ENCODE results near the gene FNIP1.

- TF ChIP-seq, protein P1, sequence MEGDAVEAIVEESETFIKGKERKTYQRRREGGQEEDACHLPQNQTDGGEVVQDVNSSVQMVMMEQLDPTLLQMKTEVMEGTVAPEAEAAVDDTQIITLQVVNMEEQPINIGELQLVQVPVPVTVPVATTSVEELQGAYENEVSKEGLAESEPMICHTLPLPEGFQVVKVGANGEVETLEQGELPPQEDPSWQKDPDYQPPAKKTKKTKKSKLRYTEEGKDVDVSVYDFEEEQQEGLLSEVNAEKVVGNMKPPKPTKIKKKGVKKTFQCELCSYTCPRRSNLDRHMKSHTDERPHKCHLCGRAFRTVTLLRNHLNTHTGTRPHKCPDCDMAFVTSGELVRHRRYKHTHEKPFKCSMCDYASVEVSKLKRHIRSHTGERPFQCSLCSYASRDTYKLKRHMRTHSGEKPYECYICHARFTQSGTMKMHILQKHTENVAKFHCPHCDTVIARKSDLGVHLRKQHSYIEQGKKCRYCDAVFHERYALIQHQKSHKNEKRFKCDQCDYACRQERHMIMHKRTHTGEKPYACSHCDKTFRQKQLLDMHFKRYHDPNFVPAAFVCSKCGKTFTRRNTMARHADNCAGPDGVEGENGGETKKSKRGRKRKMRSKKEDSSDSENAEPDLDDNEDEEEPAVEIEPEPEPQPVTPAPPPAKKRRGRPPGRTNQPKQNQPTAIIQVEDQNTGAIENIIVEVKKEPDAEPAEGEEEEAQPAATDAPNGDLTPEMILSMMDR (IDR thresholded peaks at IDR 0.05; ENCODE audit: poor library complexity): no peak
- no peak for TF ChIP-seq EZH2 (IDR thresholded peaks at IDR 0.05; ENCODE audit: borderline replicate concordance)
- TF ChIP-seq EZH2phosphoT487 (IDR thresholded peaks at IDR 0.05; ENCODE audit: low read depth, severe bottlenecking, unreplicated experiment): no peak
These were observed 134.9 kb downstream of the FNIP1 start for GRCh38 chr5:131661933-131662332.

All from hepatocyte (in vitro differentiated cells).